K562 (cell line): ENCODE results near the gene ITGA6.

Source experiments
- CBFB ChIP-seq: sonication (generic); formaldehyde crosslinking; IDR thresholded peaks from 2 replicates; pipeline ENCODE4 v1.4.0; 2020; ENCODE audit warnings: mild to moderate bottlenecking, missing genetic modification reagents
- CBX3 ChIP-seq, 2 experiments: IDR thresholded peaks; 1 replicate in 1 of 2; 2 replicates in 1 of 2; pipeline ENCODE4 v1.6.1; 2012; ENCODE audit warnings: inconsistent platforms in 2 of 2, low read length in 2 of 2, borderline replicate concordance in 1 of 2, control low read depth in 1 of 2

DNA sequence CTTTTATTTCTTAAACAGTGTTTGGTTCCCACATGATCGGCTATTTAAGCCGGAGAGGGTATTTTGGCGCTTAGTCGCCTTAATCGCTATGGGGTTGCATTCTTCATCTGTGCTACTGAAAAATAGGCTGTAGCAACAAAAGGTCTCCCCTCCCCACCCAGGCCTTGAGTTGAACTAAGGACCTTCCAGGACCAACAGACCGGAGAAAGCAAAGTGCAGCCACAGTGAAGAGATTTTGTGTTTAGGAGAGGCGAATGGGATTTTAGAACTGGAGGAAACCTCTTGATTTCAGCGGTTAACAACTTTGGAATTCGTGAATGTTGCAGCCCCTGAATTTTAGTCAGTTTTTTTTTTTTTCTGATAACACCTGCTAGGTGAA lies 1.4 kb downstream of the ITGA6 start:
- no peak for TF ChIP-seq CBFB (CRISPR knock-in tag)
- no peak for TF ChIP-seq CBX3 (IDR thresholded peaks at IDR 0.05; ENCODE audit: borderline replicate concordance in 1 of 2, low read length in 2 of 2)
